Measurements from ENCODE around the gene DNAJC3. TPM values are rescaled to one million over a fixed set of nuclear protein-coding genes. Genes with fewer than 3 reads are reported as not detected.

The DNAJC3 gene
- total and polyA plus RNA-seq, 2 of the 13 experiments (the other 11 are each of a cell fraction or from before 2014, with no cell fraction given) = 10.4 to 48.2 TPM

DNA sequence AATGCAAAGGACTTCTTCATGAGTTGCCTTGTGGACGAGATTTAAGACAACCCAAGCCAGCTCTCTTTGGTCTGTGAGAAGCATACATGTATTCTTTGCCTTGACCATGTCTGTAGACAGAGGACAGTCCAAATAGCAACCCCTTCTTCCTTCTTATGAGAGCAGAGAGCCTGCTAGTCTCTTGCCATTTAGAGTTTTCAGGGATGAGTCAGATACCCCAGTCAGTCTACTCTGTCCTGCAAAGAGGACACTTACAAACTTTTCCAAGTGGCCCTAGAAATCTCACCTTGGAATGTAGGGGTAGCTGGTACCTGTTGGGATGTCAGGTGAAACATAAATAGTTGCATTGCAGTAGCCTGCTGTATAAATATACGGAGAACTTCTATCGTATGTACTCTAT is 36.7 kb downstream of the DNAJC3 start:
- no peak overlapping the region for H3K27ac ChIP-seq (ENCODE audit: extremely low read length, insufficient read depth, low read length)
- no peak overlapping the region for H3K4me2 ChIP-seq (ENCODE audit: low read depth, low read length)
- TF ChIP-seq MXD1 (CRISPR knock-in tag; IDR thresholded peaks at IDR 0.05) (no peak), AGO2 (optimal IDR thresholded peaks at IDR 0.05; ENCODE audit: low read depth, low read length) (no peak), HHEX (CRISPR knock-in tag; IDR thresholded peaks at IDR 0.05) (no peak), KLF12 (CRISPR knock-in tag; IDR thresholded peaks at IDR 0.05; ENCODE audit: borderline replicate concordance) (no peak), FOXK2 (IDR thresholded peaks at IDR 0.05) (no peak), TOE1 (CRISPR knock-in tag; IDR thresholded peaks at IDR 0.05) (no peak), RERE (CRISPR knock-in tag; IDR thresholded peaks at IDR 0.05; ENCODE audit: low read depth) (no peak), SIX4 (CRISPR knock-in tag; IDR thresholded peaks at IDR 0.05) (no peak), ZNF816 (CRISPR knock-in tag; IDR thresholded peaks at IDR 0.05; ENCODE audit: borderline replicate concordance) (no peak), DNMT3B (CRISPR knock-in tag; conservative IDR thresholded peaks at IDR 0.05) (no peak), POGZ (CRISPR knock-in tag; IDR thresholded peaks at IDR 0.05) (no peak), PREB (CRISPR knock-in tag; IDR thresholded peaks at IDR 0.05) (no peak), SMAD9 (CRISPR knock-in tag; IDR thresholded peaks at IDR 0.05) (no peak), SP140L (CRISPR knock-in tag; IDR thresholded peaks at IDR 0.05; ENCODE audit: borderline replicate concordance) (no peak), ZFP62 (CRISPR knock-in tag; IDR thresholded peaks at IDR 0.05) (no peak), ZNF260 (CRISPR knock-in tag; IDR thresholded peaks at IDR 0.05; ENCODE audit: borderline replicate concordance, low read depth) (no peak), AGO1 (IDR thresholded peaks at IDR 0.05; ENCODE audit: low read depth, low read length, poor library complexity, severe bottlenecking) (no peak)
- TF ChIP-seq, protein P1, sequence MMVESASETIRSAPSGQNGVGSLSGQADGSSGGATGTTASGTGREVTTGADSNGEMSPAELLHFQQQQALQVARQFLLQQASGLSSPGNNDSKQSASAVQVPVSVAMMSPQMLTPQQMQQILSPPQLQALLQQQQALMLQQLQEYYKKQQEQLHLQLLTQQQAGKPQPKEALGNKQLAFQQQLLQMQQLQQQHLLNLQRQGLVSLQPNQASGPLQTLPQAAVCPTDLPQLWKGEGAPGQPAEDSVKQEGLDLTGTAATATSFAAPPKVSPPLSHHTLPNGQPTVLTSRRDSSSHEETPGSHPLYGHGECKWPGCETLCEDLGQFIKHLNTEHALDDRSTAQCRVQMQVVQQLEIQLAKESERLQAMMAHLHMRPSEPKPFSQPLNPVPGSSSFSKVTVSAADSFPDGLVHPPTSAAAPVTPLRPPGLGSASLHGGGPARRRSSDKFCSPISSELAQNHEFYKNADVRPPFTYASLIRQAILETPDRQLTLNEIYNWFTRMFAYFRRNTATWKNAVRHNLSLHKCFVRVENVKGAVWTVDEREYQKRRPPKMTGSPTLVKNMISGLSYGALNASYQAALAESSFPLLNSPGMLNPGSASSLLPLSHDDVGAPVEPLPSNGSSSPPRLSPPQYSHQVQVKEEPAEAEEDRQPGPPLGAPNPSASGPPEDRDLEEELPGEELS (CRISPR knock-in tag; IDR thresholded peaks at IDR 0.05) = no peak

More for the DNA sequence above, 36.7 kb downstream of the DNAJC3 start:
- H3K27me3 ChIP-seq (ENCODE audit: control insufficient read depth in 1 of 2, insufficient read depth in 2 of 2, low read length in 2 of 2) = no peaks in the 10 kb centered on the region
- H4K20me1 ChIP-seq (ENCODE audit: insufficient read depth, low read length) = no peaks in the 10 kb centered on the region
- no peak for FAIRE-seq
- peaks cover 9% of the 10 kb centered on the region; the same call in 1 of the 2 replicates for H3K9me3 ChIP-seq (ENCODE audit: low read length)
- in situ Hi-C loops (cut with HindIII; ENCODE audit: extremely low pct_ligation_motif_present, low pct_unique_long_range_greater_than_20kb) = no loop called here
- peaks cover 9% of the 10 kb centered on the region; the same call in 1 of the 2 replicates for H3K4me1 ChIP-seq (ENCODE audit: insufficient read depth, low read length)
- H3K9ac ChIP-seq (ENCODE audit: insufficient read depth, low read depth, low read length) = no peak overlapping the region
- peaks cover 1 to 36% of the 10 kb centered on the region in 2 experiments for H3K36me3 ChIP-seq (replicated peaks in 1 of 2; ENCODE audit: control insufficient read depth in 1 of 2, insufficient read depth in 2 of 2, low read length in 2 of 2)
- no TSS peak for BruUV-seq (replicated peaks)
- CTCF ChIA-PET (ENCODE audit: low intra/inter-chr PET ratio, low total read pairs) = no interaction called here
- no peak overlapping the region for H3K4me3 ChIP-seq (replicated peaks in 1 of 3; ENCODE audit: insufficient read depth in 1 of 3, low read depth in 2 of 3, low read length in 3 of 3)
- ATAC-seq = no peak
- no peaks in the 10 kb centered on the region for H3K79me2 ChIP-seq (ENCODE audit: insufficient read depth, low read length)
- DNase-seq (ENCODE audit: low spot score) = no peak
- intact Hi-C loops (cut with micrococcal nuclease; ENCODE audit: unreplicated experiment) = no loop called here
- POLR2A ChIA-PET = no interaction called here
- no peak overlapping the region for H2AFZ ChIP-seq (ENCODE audit: low read length)
- 96% methylated on average over 3 of the region's 3 CpGs for WGBS (ENCODE audit: low lambda C conversion rate)
